HepG2 (cell line): ENCODE measurements around the gene PARP15. TPM values are rescaled to one million over a fixed set of nuclear protein-coding genes. Genes with fewer than 3 reads are reported as not detected.

Experiments
- ATF1 ChIP-seq: IDR thresholded peaks from 2 replicates; pipeline ENCODE4 v1.6.1; 2016; ENCODE audit warnings: mild to moderate bottlenecking, control low read depth
- FOXA3 ChIP-seq: IDR thresholded peaks from 2 replicates; pipeline ENCODE4 v1.6.1; 2016; ENCODE audit warnings: missing genetic modification reagents, missing compliant biosample characterization
- IRX3 ChIP-seq: sonication (generic); formaldehyde crosslinking; IDR thresholded peaks from 2 replicates; pipeline ENCODE4 v1.8.1; 2023; ENCODE audit warnings: mild to moderate bottlenecking, low read depth, missing genetic modification reagents, borderline replicate concordance
- ISL2 ChIP-seq: sonication (generic); formaldehyde crosslinking; IDR thresholded peaks from 2 replicates; pipeline ENCODE4 v1.5.0; 2020; ENCODE audit warnings: missing genetic modification reagents
- NFAT5 ChIP-seq: sonication (generic); formaldehyde crosslinking; IDR thresholded peaks from 2 replicates; pipeline ENCODE4 v1.4.0; 2020; ENCODE audit warnings: missing genetic modification reagents
- PLRG1 ChIP-seq: fragments of 450-650 bp; conservative IDR thresholded peaks from 2 replicates; pipeline ENCODE4 v1.6.1; 2016
- SMC3 ChIP-seq: IDR thresholded peaks from 2 replicates; pipeline ENCODE4 v1.6.1; 2011; ENCODE audit warnings: low read length, improper control_type of control experiment
- SP4 ChIP-seq: sonication (generic); formaldehyde crosslinking; IDR thresholded peaks from 2 replicates; pipeline ENCODE4 v1.8.1; 2023; ENCODE audit warnings: mild to moderate bottlenecking, missing genetic modification reagents
- SP5 ChIP-seq: IDR thresholded peaks from 2 replicates; pipeline ENCODE4 v1.6.1; 2016; ENCODE audit warnings: low read depth, borderline replicate concordance
- ZEB1 ChIP-seq: IDR thresholded peaks from 2 replicates; pipeline ENCODE4 v1.6.1; 2012; ENCODE audit warnings: mild to moderate bottlenecking, low read depth, inconsistent platforms; ENCODE audit not compliant: insufficient replicate concordance
- ZNF124 ChIP-seq: sonication (generic); formaldehyde crosslinking; IDR thresholded peaks from 2 replicates; pipeline ENCODE4 v1.4.0; 2020; ENCODE audit warnings: missing genetic modification reagents
- ZNF18 ChIP-seq: sonication (generic); formaldehyde crosslinking; IDR thresholded peaks from 2 replicates; pipeline ENCODE4 v1.8.0; 2022; ENCODE audit warnings: mild to moderate bottlenecking, missing genetic modification reagents; ENCODE audit not compliant: insufficient replicate concordance
- ZNF512B ChIP-seq: sonication (generic); formaldehyde crosslinking; IDR thresholded peaks from 2 replicates; pipeline ENCODE4 v1.5.1; 2020; ENCODE audit warnings: missing genetic modification reagents, mild to moderate bottlenecking, borderline replicate concordance
- ZNF574 ChIP-seq: sonication (generic); formaldehyde crosslinking; IDR thresholded peaks from 2 replicates; pipeline ENCODE4 v1.4.0; 2020; ENCODE audit warnings: missing genetic modification reagents
- ZNF740 ChIP-seq: sonication (generic); formaldehyde crosslinking; IDR thresholded peaks from 2 replicates; pipeline ENCODE4 v1.4.0; 2020; ENCODE audit warnings: missing genetic modification reagents
- ZNF749 ChIP-seq: sonication (generic); formaldehyde crosslinking; IDR thresholded peaks from 2 replicates; pipeline ENCODE4 v1.8.0; 2022; ENCODE audit warnings: mild to moderate bottlenecking, missing genetic modification reagents, moderate library complexity, borderline replicate concordance
- polyA plus RNA-seq, 8 experiments: library from polyadenylated mRNA; depleted of rRNA in 3 of 8; stranded (reverse) in 7 of 8; unstranded in 1 of 8; fragments of >200 nt; fragmentation: Illumina TruSeq in 4 of 8; extraction: Trizol in 4 of 8; gene quantifications; 2 replicates each; pipeline versions ENCODE4 v1.2.1 to v1.2.3, GENCODE V29; 2011 to 2016; ENCODE audit warnings: low read depth in 4 of 8, missing spikeins in 1 of 8, mixed read lengths in 1 of 8; ENCODE audit not compliant: insufficient read depth in 1 of 8
- total RNA-seq, 5 experiments: library from RNA; depleted of rRNA; stranded (reverse); fragments of >200 nt; fragmentation: Illumina TruSeq; extraction: Trizol; gene quantifications; 2 replicates each; pipeline ENCODE4 v1.2.3, GENCODE V29; 2016; ENCODE audit warnings: low read depth in 1 of 5

PARP15 gene
- total and polyA plus RNA-seq, 2 of the 13 experiments (the other 11 are each of a cell fraction or from before 2014, with no cell fraction given), result 0.02 TPM; not detected in 1

GRCh38 chr3:122564155-122564912, 13.1 kb upstream of the PARP15 start, which contains the start of the genes DTX3L and PARP9 (continued):
- TF ChIP-seq ZNF574 (CRISPR knock-in tag), result peak; percentile 79
- TF ChIP-seq PLRG1, result no peak
- no peak for TF ChIP-seq SP5 (CRISPR knock-in tag)
- TF ChIP-seq ISL2 (CRISPR knock-in tag), result peak; percentile 71; the same call in 1 of the 2 replicates
- TF ChIP-seq ZNF124 (CRISPR knock-in tag), result no peak
- TF ChIP-seq ZNF749 (CRISPR knock-in tag), result peak; percentile 88; the same call in 1 of the 2 replicates
- no peak; the same call in 1 of the 2 replicates for TF ChIP-seq ZNF740
- TF ChIP-seq ZNF512B (CRISPR knock-in tag), result no peak
- TF ChIP-seq ZEB1, result no peak
- no peak for TF ChIP-seq NFAT5 (CRISPR knock-in tag)
- no peak; the same call in 1 of the 2 replicates for TF ChIP-seq SP4
- TF ChIP-seq ZNF18, result no peak
- no peak for TF ChIP-seq IRX3 (CRISPR knock-in tag)
- TF ChIP-seq FOXA3 (CRISPR knock-in tag), result peak; percentile 10
- no peak for TF ChIP-seq ATF1 (CRISPR knock-in tag)
- no peak for TF ChIP-seq SMC3
